GM23338 (cell line): Measurements from ENCODE around the gene DST. TPM values are rescaled to one million over a fixed set of nuclear protein-coding genes. Genes with fewer than 3 reads are reported as not detected.

Source experiments
- ATAC-seq: fragments of 200-7000 bp; cut with Tn5 transposase; 3 replicates; pipeline ENCODE4 v1.9.1; 2020
- DNase-seq: peaks from one replicate; pipeline ENCODE4 v3.0.0-alpha.2; 2015; ENCODE audit warnings: low spot score
- H2AFZ ChIP-seq: fragments of 200-600 bp; sonication (generic); 2 replicates; pipeline ENCODE4 v1.8.0; 2016; ENCODE audit warnings: antibody characterized with exemption, mild to moderate bottlenecking, moderate library complexity
- H3F3A ChIP-seq: fragments of 200-600 bp; sonication (generic); replicated peaks from 2 replicates; pipeline ENCODE4 v1.8.0; 2017; ENCODE audit warnings: antibody characterized with exemption, mixed run types, low read depth
- H3K27ac ChIP-seq: fragments of 200-600 bp; sonication (generic); 2 replicates; pipeline ENCODE4 v1.6.1; 2016; ENCODE audit warnings: low read depth
- H3K27me3 ChIP-seq: fragments of 200-600 bp; sonication (generic); 2 replicates; pipeline ENCODE4 v1.8.0; 2016; ENCODE audit warnings: mild to moderate bottlenecking, mixed run types, moderate library complexity; ENCODE audit not compliant: insufficient read depth
- H3K36me3 ChIP-seq: fragments of 200-600 bp; sonication (generic); 2 replicates; pipeline ENCODE4 v1.8.0; 2016; ENCODE audit warnings: mild to moderate bottlenecking; ENCODE audit not compliant: insufficient read depth
- H3K4me1 ChIP-seq: fragments of 200-600 bp; sonication (generic); 2 replicates; pipeline ENCODE4 v1.8.0; 2016; ENCODE audit warnings: mild to moderate bottlenecking, moderate library complexity; ENCODE audit not compliant: insufficient read depth
- H3K4me2 ChIP-seq: fragments of 200-600 bp; sonication (generic); 2 replicates; pipeline ENCODE4 v1.7.1; 2017; ENCODE audit warnings: mixed run types
- H3K4me3 ChIP-seq: fragments of 200-600 bp; sonication (generic); 2 replicates; pipeline ENCODE4 v1.6.1; 2016; ENCODE audit warnings: mixed run types
- H3K79me2 ChIP-seq: fragments of 200-600 bp; sonication (generic); replicated peaks from 2 replicates; pipeline ENCODE4 v1.8.0; 2017; ENCODE audit warnings: mild to moderate bottlenecking; ENCODE audit not compliant: insufficient read depth
- H3K9me2 ChIP-seq: fragments of 200-600 bp; sonication (generic); 2 replicates; pipeline ENCODE4 v1.8.0; 2017; ENCODE audit not compliant: insufficient read depth
- H4K20me1 ChIP-seq: fragments of 200-600 bp; sonication (generic); replicated peaks from 2 replicates; pipeline ENCODE4 v1.8.0; 2017; ENCODE audit warnings: mild to moderate bottlenecking; ENCODE audit not compliant: insufficient read depth
- H3K27ac Mint-ChIP-seq: 2 replicates; pipeline ENCODE4 v1.8.0; 2020; ENCODE audit warnings: inconsistent platforms, mild to moderate bottlenecking, moderate library complexity, mixed read lengths
- H3K27me3 Mint-ChIP-seq: 3 replicates; pipeline ENCODE4 v1.8.0; 2022; ENCODE audit warnings: low read depth, mild to moderate bottlenecking, moderate library complexity, mixed read lengths, inconsistent platforms; ENCODE audit not compliant: insufficient read depth, poor library complexity
- H3K36me3 Mint-ChIP-seq: 3 replicates; pipeline ENCODE4 v1.8.0; 2021; ENCODE audit warnings: low read depth, mild to moderate bottlenecking, inconsistent platforms, moderate library complexity, mixed read lengths
- H3K4me1 Mint-ChIP-seq: 3 replicates; pipeline ENCODE4 v1.8.0; 2020; ENCODE audit warnings: mild to moderate bottlenecking, inconsistent platforms, mixed read lengths
- H3K4me3 Mint-ChIP-seq: 3 replicates; pipeline ENCODE4 v1.8.0; 2021; ENCODE audit warnings: moderate library complexity, mild to moderate bottlenecking, inconsistent platforms, mixed read lengths
- H3K9me3 Mint-ChIP-seq: 3 replicates; pipeline ENCODE4 v1.8.0; 2020; ENCODE audit warnings: moderate library complexity, mild to moderate bottlenecking, inconsistent platforms, mixed read lengths
- EZH2 ChIP-seq: fragments of 200-600 bp; sonication (generic); IDR thresholded peaks from one replicate; pipeline ENCODE4 v1.8.0; 2017; ENCODE audit warnings: antibody characterized with exemption, mild to moderate bottlenecking, low read depth; ENCODE audit not compliant: unreplicated experiment
- NANOG ChIP-seq: IDR thresholded peaks from 2 replicates; pipeline ENCODE4 v1.6.1; 2016; ENCODE audit warnings: antibody characterized with exemption, borderline replicate concordance
- STAT1 ChIP-seq: IDR thresholded peaks from one replicate; pipeline ENCODE4 v1.6.1; 2016; ENCODE audit warnings: antibody characterized with exemption; ENCODE audit not compliant: unreplicated experiment
- ZNF114 ChIP-seq: fragments of 250-450 bp; sonication (Bioruptor Pico); IDR thresholded peaks from 2 replicates; pipeline ENCODE4 v1.5.0; 2020; ENCODE audit warnings: mild to moderate bottlenecking, moderate library complexity
- ZNF331 ChIP-seq: fragments of 250-450 bp; sonication (Bioruptor Pico); IDR thresholded peaks from 2 replicates; pipeline ENCODE4 v1.5.0; 2020; ENCODE audit warnings: low read depth, mild to moderate bottlenecking, moderate library complexity
- polyA plus RNA-seq: library from polyadenylated mRNA; unstranded; fragments of >200 nt; fragmentation: Nextera tagmentation; extraction: Ambion mirVana; gene quantifications from 2 replicates; pipeline ENCODE4 v1.2.1, GENCODE V29; 2016
- total RNA-seq: library from RNA; depleted of rRNA; stranded (reverse); fragments of >200 nt; shearing (Covaris generic); gene quantifications from 2 replicates; pipeline ENCODE4 v1.2.3, GENCODE V29; 2014
- TF ChIP-seq, protein P1 (sequence below): fragments of 250-450 bp; sonication (Bioruptor Pico); IDR thresholded peaks from 2 replicates; pipeline ENCODE4 v1.5.0; 2020; ENCODE audit warnings: mild to moderate bottlenecking, moderate library complexity
- TF ChIP-seq, protein P2 (sequence below): IDR thresholded peaks from one replicate; pipeline ENCODE4 v1.6.1; 2018; ENCODE audit warnings: antibody characterized with exemption; ENCODE audit not compliant: unreplicated experiment

DST gene
- total and polyA plus RNA-seq, 2 experiments from 2014 or later = 88.7 to 188 TPM

DNA sequence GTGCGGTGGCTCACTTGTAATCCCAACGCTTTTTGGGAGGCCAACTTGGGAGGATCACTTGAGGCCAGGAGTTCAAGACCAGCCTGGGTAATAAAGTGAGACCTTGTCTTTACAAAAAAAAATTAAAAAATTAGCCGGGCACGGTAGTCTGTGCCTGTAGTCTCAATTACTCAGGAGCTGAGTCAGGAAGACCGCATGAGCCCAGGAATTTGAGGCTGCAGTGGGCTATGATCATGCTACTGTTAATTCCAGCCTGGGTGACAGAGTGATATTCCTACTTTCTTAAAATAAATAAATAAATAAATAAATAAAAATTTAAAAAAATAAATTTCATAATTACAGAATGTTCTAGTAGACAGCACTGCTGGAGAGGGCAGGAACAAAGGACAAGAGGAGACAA lies 62.4 kb downstream of the DST start (continued):
- TF ChIP-seq NANOG = no peak
- TF ChIP-seq STAT1 = no peak
- no peak for TF ChIP-seq ZNF331 (CRISPR knock-in tag)
- TF ChIP-seq EZH2 = no peak
- TF ChIP-seq, protein P1, sequence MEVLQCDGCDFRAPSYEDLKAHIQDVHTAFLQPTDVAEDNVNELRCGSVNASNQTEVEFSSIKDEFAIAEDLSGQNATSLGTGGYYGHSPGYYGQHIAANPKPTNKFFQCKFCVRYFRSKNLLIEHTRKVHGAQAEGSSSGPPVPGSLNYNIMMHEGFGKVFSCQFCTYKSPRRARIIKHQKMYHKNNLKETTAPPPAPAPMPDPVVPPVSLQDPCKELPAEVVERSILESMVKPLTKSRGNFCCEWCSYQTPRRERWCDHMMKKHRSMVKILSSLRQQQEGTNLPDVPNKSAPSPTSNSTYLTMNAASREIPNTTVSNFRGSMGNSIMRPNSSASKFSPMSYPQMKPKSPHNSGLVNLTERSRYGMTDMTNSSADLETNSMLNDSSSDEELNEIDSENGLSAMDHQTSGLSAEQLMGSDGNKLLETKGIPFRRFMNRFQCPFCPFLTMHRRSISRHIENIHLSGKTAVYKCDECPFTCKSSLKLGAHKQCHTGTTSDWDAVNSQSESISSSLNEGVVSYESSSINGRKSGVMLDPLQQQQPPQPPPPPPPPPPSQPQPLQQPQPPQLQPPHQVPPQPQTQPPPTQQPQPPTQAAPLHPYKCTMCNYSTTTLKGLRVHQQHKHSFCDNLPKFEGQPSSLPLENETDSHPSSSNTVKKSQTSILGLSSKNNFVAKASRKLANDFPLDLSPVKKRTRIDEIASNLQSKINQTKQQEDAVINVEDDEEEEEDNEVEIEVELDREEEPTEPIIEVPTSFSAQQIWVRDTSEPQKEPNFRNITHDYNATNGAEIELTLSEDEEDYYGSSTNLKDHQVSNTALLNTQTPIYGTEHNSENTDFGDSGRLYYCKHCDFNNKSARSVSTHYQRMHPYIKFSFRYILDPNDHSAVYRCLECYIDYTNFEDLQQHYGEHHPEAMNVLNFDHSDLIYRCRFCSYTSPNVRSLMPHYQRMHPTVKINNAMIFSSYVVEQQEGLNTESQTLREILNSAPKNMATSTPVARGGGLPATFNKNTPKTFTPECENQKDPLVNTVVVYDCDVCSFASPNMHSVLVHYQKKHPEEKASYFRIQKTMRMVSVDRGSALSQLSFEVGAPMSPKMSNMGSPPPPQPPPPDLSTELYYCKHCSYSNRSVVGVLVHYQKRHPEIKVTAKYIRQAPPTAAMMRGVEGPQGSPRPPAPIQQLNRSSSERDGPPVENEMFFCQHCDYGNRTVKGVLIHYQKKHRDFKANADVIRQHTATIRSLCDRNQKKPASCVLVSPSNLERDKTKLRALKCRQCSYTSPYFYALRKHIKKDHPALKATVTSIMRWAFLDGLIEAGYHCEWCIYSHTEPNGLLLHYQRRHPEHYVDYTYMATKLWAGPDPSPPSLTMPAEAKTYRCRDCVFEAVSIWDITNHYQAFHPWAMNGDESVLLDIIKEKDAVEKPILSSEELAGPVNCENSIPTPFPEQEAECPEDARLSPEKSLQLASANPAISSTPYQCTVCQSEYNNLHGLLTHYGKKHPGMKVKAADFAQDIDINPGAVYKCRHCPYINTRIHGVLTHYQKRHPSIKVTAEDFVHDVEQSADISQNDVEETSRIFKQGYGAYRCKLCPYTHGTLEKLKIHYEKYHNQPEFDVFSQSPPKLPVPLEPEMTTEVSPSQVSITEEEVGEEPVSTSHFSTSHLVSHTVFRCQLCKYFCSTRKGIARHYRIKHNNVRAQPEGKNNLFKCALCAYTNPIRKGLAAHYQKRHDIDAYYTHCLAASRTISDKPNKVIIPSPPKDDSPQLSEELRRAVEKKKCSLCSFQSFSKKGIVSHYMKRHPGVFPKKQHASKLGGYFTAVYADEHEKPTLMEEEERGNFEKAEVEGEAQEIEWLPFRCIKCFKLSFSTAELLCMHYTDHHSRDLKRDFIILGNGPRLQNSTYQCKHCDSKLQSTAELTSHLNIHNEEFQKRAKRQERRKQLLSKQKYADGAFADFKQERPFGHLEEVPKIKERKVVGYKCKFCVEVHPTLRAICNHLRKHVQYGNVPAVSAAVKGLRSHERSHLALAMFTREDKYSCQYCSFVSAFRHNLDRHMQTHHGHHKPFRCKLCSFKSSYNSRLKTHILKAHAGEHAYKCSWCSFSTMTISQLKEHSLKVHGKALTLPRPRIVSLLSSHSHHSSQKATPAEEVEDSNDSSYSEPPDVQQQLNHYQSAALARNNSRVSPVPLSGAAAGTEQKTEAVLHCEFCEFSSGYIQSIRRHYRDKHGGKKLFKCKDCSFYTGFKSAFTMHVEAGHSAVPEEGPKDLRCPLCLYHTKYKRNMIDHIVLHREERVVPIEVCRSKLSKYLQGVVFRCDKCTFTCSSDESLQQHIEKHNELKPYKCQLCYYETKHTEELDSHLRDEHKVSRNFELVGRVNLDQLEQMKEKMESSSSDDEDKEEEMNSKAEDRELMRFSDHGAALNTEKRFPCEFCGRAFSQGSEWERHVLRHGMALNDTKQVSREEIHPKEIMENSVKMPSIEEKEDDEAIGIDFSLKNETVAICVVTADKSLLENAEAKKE (CRISPR knock-in tag) = no peak

DNA sequence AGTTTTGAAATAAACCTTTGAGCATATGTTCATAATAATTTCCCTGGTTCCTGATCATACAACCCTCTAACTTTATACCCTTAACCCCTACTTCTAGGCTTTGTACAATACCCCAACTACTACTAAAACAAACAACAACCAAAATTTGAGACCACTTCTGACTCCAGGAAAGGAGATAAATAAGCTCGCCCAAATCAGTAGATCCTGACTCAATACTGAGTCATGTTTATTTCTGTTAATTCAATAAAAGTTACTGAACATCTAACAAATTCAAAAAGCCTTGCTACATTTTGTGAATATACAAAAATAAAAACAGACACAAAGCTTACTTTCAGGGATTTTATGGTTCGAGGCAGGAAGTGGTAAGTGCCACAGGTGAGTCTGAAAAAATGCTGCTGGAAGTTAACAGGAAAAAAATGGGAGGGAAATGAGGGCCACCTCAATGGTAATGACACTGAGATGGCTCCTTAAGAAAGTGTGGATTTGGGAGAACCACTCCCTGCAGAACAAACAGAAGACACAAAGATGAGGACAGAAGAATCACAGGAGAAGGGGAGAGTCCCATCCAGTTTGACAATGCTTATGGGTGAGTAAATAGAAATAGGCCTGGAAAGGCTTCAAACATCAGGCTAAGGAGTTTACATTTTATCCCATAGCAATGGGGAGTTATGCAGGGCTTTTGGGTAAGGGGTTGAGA lies 63.4 kb downstream of the DST start:
- H3K27ac Mint-ChIP-seq = no peak overlapping the region; the same call in 1 of the 2 replicates
- H3K4me1 ChIP-seq = no peaks in the 10 kb centered on the region
- no peaks in the 10 kb centered on the region for H3K27me3 ChIP-seq
- TF ChIP-seq EZH2 = no peak
- TF ChIP-seq ZNF114 (CRISPR knock-in tag) = no peak
- TF ChIP-seq, protein P2, sequence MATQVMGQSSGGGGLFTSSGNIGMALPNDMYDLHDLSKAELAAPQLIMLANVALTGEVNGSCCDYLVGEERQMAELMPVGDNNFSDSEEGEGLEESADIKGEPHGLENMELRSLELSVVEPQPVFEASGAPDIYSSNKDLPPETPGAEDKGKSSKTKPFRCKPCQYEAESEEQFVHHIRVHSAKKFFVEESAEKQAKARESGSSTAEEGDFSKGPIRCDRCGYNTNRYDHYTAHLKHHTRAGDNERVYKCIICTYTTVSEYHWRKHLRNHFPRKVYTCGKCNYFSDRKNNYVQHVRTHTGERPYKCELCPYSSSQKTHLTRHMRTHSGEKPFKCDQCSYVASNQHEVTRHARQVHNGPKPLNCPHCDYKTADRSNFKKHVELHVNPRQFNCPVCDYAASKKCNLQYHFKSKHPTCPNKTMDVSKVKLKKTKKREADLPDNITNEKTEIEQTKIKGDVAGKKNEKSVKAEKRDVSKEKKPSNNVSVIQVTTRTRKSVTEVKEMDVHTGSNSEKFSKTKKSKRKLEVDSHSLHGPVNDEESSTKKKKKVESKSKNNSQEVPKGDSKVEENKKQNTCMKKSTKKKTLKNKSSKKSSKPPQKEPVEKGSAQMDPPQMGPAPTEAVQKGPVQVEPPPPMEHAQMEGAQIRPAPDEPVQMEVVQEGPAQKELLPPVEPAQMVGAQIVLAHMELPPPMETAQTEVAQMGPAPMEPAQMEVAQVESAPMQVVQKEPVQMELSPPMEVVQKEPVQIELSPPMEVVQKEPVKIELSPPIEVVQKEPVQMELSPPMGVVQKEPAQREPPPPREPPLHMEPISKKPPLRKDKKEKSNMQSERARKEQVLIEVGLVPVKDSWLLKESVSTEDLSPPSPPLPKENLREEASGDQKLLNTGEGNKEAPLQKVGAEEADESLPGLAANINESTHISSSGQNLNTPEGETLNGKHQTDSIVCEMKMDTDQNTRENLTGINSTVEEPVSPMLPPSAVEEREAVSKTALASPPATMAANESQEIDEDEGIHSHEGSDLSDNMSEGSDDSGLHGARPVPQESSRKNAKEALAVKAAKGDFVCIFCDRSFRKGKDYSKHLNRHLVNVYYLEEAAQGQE = no peak
- H3K36me3 Mint-ChIP-seq = peaks cover 28% of the 10 kb centered on the region
- H3K4me1 Mint-ChIP-seq = 0 out of 3 replicates have a peak, but pooled peaks cover 2% of the 10 kb centered on the region
- H2AFZ ChIP-seq = no peak overlapping the region
- H4K20me1 ChIP-seq = no peaks in the 10 kb centered on the region
- no peak overlapping the region for H3K27ac ChIP-seq
- no peaks in the 10 kb centered on the region for H3K79me2 ChIP-seq
- H3K36me3 ChIP-seq = no peaks in the 10 kb centered on the region; the same call in 1 of the 2 replicates
- H3K4me3 Mint-ChIP-seq = no peak overlapping the region
- H3K27me3 Mint-ChIP-seq = no peaks in the 10 kb centered on the region
- ATAC-seq = no peak
- no peaks in the 10 kb centered on the region for H3K9me3 Mint-ChIP-seq
- no peaks in the 10 kb centered on the region for H3K9me2 ChIP-seq
- no peaks in the 10 kb centered on the region for H3F3A ChIP-seq
- no peak overlapping the region for H3K4me3 ChIP-seq
- no peak for DNase-seq
- H3K4me2 ChIP-seq = no peak overlapping the region
